H9 (cell line): ENCODE data around the gene SVEP1. TPM values are rescaled to one million over a fixed set of nuclear protein-coding genes. Genes with fewer than 3 reads are reported as not detected.

Experiments used
- DNase-seq: peaks from one replicate; pipeline ENCODE4 v3.0.0-alpha.2; 2017
- H2AFZ ChIP-seq: one replicate; pipeline ENCODE4 v1.6.1; 2013; ENCODE audit warnings: mild to moderate bottlenecking, low read length, control low read depth, moderate library complexity
- H2AK5ac ChIP-seq: 2 replicates; pipeline ENCODE4 v1.6.1; 2013; ENCODE audit warnings: low read length, control low read depth, mixed read lengths; ENCODE audit not compliant: insufficient read length
- H2BK120ac ChIP-seq: one replicate; pipeline ENCODE4 v1.6.1; 2013; ENCODE audit warnings: low read depth, mild to moderate bottlenecking, low read length, control low read depth, inconsistent platforms; ENCODE audit not compliant: poor library complexity, severe bottlenecking
- H2BK12ac ChIP-seq: 2 replicates; pipeline ENCODE4 v1.6.1; 2013; ENCODE audit warnings: low read length, control low read depth, mixed read lengths, low read depth; ENCODE audit not compliant: insufficient read length
- H2BK15ac ChIP-seq: 2 replicates; pipeline ENCODE4 v1.6.1; 2013; ENCODE audit warnings: low read depth, low read length, control low read depth
- H2BK20ac ChIP-seq: one replicate; pipeline ENCODE4 v1.6.1; 2013; ENCODE audit warnings: low read depth, mild to moderate bottlenecking, low read length, control low read depth, inconsistent platforms; ENCODE audit not compliant: poor library complexity, severe bottlenecking
- H2BK5ac ChIP-seq: 2 replicates; pipeline ENCODE4 v1.6.1; 2013; ENCODE audit warnings: low read length, control low read depth, mixed read lengths; ENCODE audit not compliant: insufficient read length
- H3K14ac ChIP-seq: 2 replicates; pipeline ENCODE4 v1.6.1; 2013; ENCODE audit warnings: low read length, control low read depth; ENCODE audit not compliant: insufficient read depth
- H3K18ac ChIP-seq: 2 replicates; pipeline ENCODE4 v1.6.1; 2013; ENCODE audit warnings: low read depth, mild to moderate bottlenecking, mixed read lengths, low read length, control low read depth; ENCODE audit not compliant: insufficient read length
- H3K23ac ChIP-seq: 2 replicates; pipeline ENCODE4 v1.6.1; 2013; ENCODE audit warnings: low read length, control low read depth, mixed read lengths, low read depth; ENCODE audit not compliant: insufficient read length
- H3K23me2 ChIP-seq: 2 replicates; pipeline ENCODE4 v1.6.1; 2013; ENCODE audit warnings: low read depth, mild to moderate bottlenecking, mixed read lengths, low read length, control low read depth; ENCODE audit not compliant: insufficient read length, poor library complexity, severe bottlenecking
- H3K27ac ChIP-seq: 2 replicates; pipeline ENCODE4 v1.5.1; 2013; ENCODE audit warnings: low read length, control low read depth, mixed read lengths, low read depth; ENCODE audit not compliant: insufficient read length
- H3K27me3 ChIP-seq: 2 replicates; pipeline ENCODE4 v1.6.1; 2013; ENCODE audit warnings: low read length, control low read depth, inconsistent platforms; ENCODE audit not compliant: insufficient read depth
- H3K4ac ChIP-seq: 2 replicates; pipeline ENCODE4 v1.6.1; 2013; ENCODE audit warnings: low read depth, mild to moderate bottlenecking, control low read depth, inconsistent platforms, low read length, moderate library complexity
- H3K4me1 ChIP-seq: 2 replicates; pipeline ENCODE4 v1.6.1; 2013; ENCODE audit warnings: low read length, control low read depth, inconsistent platforms; ENCODE audit not compliant: insufficient read depth
- H3K4me2 ChIP-seq: 2 replicates; pipeline ENCODE4 v1.6.1; 2013; ENCODE audit warnings: low read length, control low read depth, mixed read lengths; ENCODE audit not compliant: insufficient read length, insufficient read depth
- H3K56ac ChIP-seq: 2 replicates; pipeline ENCODE4 v1.6.1; 2013; ENCODE audit warnings: low read depth, mild to moderate bottlenecking, mixed read lengths, low read length, control low read depth; ENCODE audit not compliant: insufficient read length
- H3K79me1 ChIP-seq: 2 replicates; pipeline ENCODE4 v1.6.1; 2013; ENCODE audit warnings: low read depth, mild to moderate bottlenecking, moderate library complexity, low read length, control low read depth, inconsistent platforms; ENCODE audit not compliant: insufficient read depth, poor library complexity, severe bottlenecking
- H3K79me2 ChIP-seq: 2 replicates; pipeline ENCODE4 v1.6.1; 2013; ENCODE audit warnings: low read length, control low read depth, inconsistent platforms; ENCODE audit not compliant: insufficient read depth
- H3K9ac ChIP-seq: 2 replicates; pipeline ENCODE4 v1.6.1; 2013; ENCODE audit warnings: low read length, control low read depth, mixed read lengths; ENCODE audit not compliant: insufficient read length; ENCODE audit errors: extremely low read depth
- H3K9me3 ChIP-seq: one replicate; pipeline ENCODE4 v1.6.1; 2013; ENCODE audit warnings: low read depth, low read length, inconsistent platforms; ENCODE audit not compliant: control insufficient read depth
- H3T11ph ChIP-seq: one replicate; pipeline ENCODE4 v1.6.1; 2013; ENCODE audit warnings: mild to moderate bottlenecking, low read length, control low read depth, inconsistent platforms
- H4K20me1 ChIP-seq: one replicate; pipeline ENCODE4 v1.6.1; 2013; ENCODE audit not compliant: control insufficient read depth, insufficient read length, insufficient read depth
- H4K5ac ChIP-seq: 2 replicates; pipeline ENCODE4 v1.6.1; 2013; ENCODE audit warnings: low read depth, mild to moderate bottlenecking, mixed read lengths, low read length, control low read depth; ENCODE audit not compliant: insufficient read length
- H4K8ac ChIP-seq: replicated peaks from 2 replicates; pipeline ENCODE4 v1.6.1; 2013; ENCODE audit warnings: low read length, control low read depth, mixed read lengths, low read depth; ENCODE audit not compliant: insufficient read length
- H4K91ac ChIP-seq: 2 replicates; pipeline ENCODE4 v1.6.1; 2013; ENCODE audit warnings: low read depth, mild to moderate bottlenecking, moderate library complexity, mixed read lengths, low read length, control low read depth; ENCODE audit not compliant: insufficient read length
- H3K27ac Mint-ChIP-seq, 3 experiments: 2 replicates in 2 of 3; 3 replicates in 1 of 3; pipeline ENCODE4 v1.8.0; 2020 to 2021; ENCODE audit warnings: mixed read lengths in 3 of 3, mild to moderate bottlenecking in 1 of 3, moderate library complexity in 1 of 3
- H3K27me3 Mint-ChIP-seq: 2 replicates; pipeline ENCODE4 v1.8.0; 2021; ENCODE audit warnings: low read depth, mild to moderate bottlenecking, moderate library complexity, mixed read lengths
- H3K36me3 Mint-ChIP-seq, 3 experiments: 2 replicates in 2 of 3; 3 replicates in 1 of 3; pipeline ENCODE4 v1.8.0; 2020 to 2021; ENCODE audit warnings: low read depth in 3 of 3, mixed read lengths in 3 of 3; ENCODE audit not compliant: insufficient read depth in 1 of 3
- H3K4me1 Mint-ChIP-seq, 2 experiments: 2 replicates each; pipeline ENCODE4 v1.8.0; 2020; ENCODE audit warnings: mixed read lengths in 2 of 2
- H3K4me3 Mint-ChIP-seq, 2 experiments: 2 replicates in 1 of 2; 3 replicates in 1 of 2; pipeline ENCODE4 v1.8.0; 2020 to 2021; ENCODE audit warnings: mild to moderate bottlenecking in 2 of 2, mixed read lengths in 2 of 2, moderate library complexity in 1 of 2
- H3K9me3 Mint-ChIP-seq, 2 experiments: 2 replicates in 1 of 2; 3 replicates in 1 of 2; pipeline ENCODE4 v1.8.0; 2020; ENCODE audit warnings: mild to moderate bottlenecking in 2 of 2, mixed read lengths in 2 of 2, moderate library complexity in 1 of 2
- CTCF ChIP-seq: fragments of 200-600 bp; sonication (generic); conservative IDR thresholded peaks from 3 replicates; pipeline ENCODE4 v1.8.0; 2021; ENCODE audit warnings: antibody characterized with exemption, mild to moderate bottlenecking
- WGBS: extraction: QIAGEN DNeasy Blood & Tissue Kit; methylation state at CpG from one replicate; pipeline ENCODE4 v1.1.7; 2013; ENCODE audit warnings: missing lambda C conversion rate, low lambda C conversion rate, mixed read lengths; ENCODE audit not compliant: insufficient read length; ENCODE audit errors: extremely low coverage; 5-methylcytosine and 5-hydroxymethylcytosine counted together
- total RNA-seq: library from RNA; stranded (reverse); gene quantifications from 2 replicates; pipeline ENCODE4 v1.2.1, GENCODE V29; 2021

SVEP1 gene
- total RNA-seq, 1 experiment from 2014 or later: 0.17 TPM

DNA sequence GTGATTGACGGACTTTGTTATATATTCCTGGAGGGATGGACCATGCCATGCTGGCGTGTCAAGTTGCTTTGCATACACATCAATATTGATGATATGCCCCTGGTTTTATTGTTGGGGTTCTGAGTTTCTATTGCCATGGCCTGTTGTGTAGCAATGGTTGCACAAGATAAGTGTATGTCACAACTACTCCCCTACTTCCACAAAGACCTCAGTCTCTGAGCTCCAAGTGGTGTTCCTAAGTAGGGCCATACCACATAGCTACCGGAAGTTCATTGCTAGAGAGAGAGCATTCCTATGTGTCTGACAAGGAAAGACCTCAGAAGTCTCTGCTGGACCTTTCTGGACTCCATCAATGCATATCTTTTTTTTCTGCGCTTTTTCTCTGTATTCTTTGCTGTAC is 261.6 kb downstream of the SVEP1 start:
- peaks cover 3 to 4% of the 10 kb centered on the region in 2 experiments; a peak in 2 of 5 replicates for H3K9me3 Mint-ChIP-seq
- TF ChIP-seq CTCF: no peak
- H3K14ac ChIP-seq: no peak overlapping the region

More for the DNA sequence above, 261.6 kb downstream of the SVEP1 start:
- H3K56ac ChIP-seq: no peak overlapping the region
- H3K27me3 ChIP-seq: no peaks in the 10 kb centered on the region
- no peak overlapping the region for H3K4me2 ChIP-seq
- no peak overlapping the region for H3K9ac ChIP-seq
- no peaks in the 10 kb centered on the region for H3K23me2 ChIP-seq
- no peak overlapping the region for H3T11ph ChIP-seq
- H2BK12ac ChIP-seq: no peak overlapping the region
- no peak for DNase-seq
- H2AFZ ChIP-seq: no peak overlapping the region
- no CpG with 5 or more reads among the region's 4 CpGs for WGBS
- H3K23ac ChIP-seq: no peak overlapping the region
- H2BK120ac ChIP-seq: no peak overlapping the region
- no peak overlapping the region for H3K18ac ChIP-seq
- Mint-ChIP-seq H3K4me1 (peaks cover 10 to 11% of the 10 kb centered on the region in 2 experiments), H3K36me3 (no peaks in the 10 kb centered on the region), H3K4me3 (no peak overlapping the region), H3K27ac (no peak overlapping the region), H3K27me3 (no peaks in the 10 kb centered on the region)
- H4K20me1 ChIP-seq: no peaks in the 10 kb centered on the region
- no peak overlapping the region for H4K8ac ChIP-seq
- no peaks in the 10 kb centered on the region for H3K79me2 ChIP-seq
- H3K9me3 ChIP-seq: no peaks in the 10 kb centered on the region
- H2AK5ac ChIP-seq: no peak overlapping the region
- no peak overlapping the region for H2BK15ac ChIP-seq
- H3K4ac ChIP-seq: no peak overlapping the region
- H4K5ac ChIP-seq: no peak overlapping the region
- H3K27ac ChIP-seq: no peak overlapping the region
- H2BK20ac ChIP-seq: no peak overlapping the region
- no peaks in the 10 kb centered on the region for H3K79me1 ChIP-seq
- no peaks in the 10 kb centered on the region for H3K4me1 ChIP-seq
- H4K91ac ChIP-seq: no peak overlapping the region
- no peak overlapping the region for H2BK5ac ChIP-seq
